WI38 (cell line): ENCODE measurements around the gene OR1E2.
"Not testable (repeated sequence)": the region's sequence is repeated elsewhere in the genome, so short reads cannot be mapped to it uniquely, and the experiment has no call there.

Experiments used
- H3K4me3 ChIP-seq: 2 replicates; pipeline ENCODE4 v1.5.1; 2011; ENCODE audit warnings: low read depth, mild to moderate bottlenecking, control low read depth, low read length
- TF ChIP-seq, protein P1 (sequence below): IDR thresholded peaks from 2 replicates; pipeline ENCODE4 v1.5.1; 2012; ENCODE audit warnings: low read depth, mild to moderate bottlenecking, control low read depth, low read length

OR1E2 gene

DNA sequence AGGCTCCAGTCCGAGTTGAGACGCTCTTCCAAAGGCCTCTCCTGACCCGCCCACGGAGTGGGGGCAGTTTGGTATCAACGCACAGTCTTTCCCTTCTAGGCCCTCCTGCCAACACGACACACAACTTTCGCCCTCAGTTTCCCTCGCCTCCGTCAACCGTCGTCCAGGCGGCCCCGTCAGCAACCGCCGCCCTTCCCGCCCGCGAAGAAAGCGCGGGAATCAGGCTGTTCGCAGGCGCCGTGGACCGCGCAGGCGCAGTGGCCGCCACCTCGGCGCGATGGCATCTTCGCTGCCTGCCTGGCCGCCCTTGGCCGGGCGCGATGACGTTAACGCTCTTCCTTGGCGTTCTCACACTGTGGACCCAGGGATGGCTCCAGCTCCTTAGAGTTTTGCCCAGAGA is 38.0 kb upstream of the OR1E2 start, which contains the start of gene SPATA22:
Gene SPATA22 (minus strand): TSS at position 221 of the 400 bp plus-strand sequence. CDS start 2,494 bp downstream, outside the sequence.
- TF ChIP-seq, protein P1, sequence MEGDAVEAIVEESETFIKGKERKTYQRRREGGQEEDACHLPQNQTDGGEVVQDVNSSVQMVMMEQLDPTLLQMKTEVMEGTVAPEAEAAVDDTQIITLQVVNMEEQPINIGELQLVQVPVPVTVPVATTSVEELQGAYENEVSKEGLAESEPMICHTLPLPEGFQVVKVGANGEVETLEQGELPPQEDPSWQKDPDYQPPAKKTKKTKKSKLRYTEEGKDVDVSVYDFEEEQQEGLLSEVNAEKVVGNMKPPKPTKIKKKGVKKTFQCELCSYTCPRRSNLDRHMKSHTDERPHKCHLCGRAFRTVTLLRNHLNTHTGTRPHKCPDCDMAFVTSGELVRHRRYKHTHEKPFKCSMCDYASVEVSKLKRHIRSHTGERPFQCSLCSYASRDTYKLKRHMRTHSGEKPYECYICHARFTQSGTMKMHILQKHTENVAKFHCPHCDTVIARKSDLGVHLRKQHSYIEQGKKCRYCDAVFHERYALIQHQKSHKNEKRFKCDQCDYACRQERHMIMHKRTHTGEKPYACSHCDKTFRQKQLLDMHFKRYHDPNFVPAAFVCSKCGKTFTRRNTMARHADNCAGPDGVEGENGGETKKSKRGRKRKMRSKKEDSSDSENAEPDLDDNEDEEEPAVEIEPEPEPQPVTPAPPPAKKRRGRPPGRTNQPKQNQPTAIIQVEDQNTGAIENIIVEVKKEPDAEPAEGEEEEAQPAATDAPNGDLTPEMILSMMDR, result no peak
- H3K4me3 ChIP-seq, result no peak within 1 kb of the TSS

DNA sequence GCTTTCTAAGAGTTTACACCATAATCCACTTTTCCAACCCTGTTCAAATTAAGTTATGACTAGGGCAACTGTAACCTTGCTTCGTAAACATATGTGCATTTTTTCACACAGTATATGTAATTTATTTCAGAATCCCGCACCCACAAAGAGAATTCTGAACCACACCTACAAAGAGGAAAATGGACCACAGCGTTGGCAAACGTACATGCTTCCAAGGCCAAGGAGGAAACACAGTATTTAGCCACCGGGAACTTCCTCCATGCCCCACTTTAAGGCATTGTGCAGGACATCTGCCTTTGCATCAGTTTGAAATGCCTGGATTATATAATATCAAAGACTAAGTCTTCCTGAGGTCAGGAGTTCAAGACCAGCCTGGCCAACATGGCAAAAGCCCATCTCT is 35.9 kb upstream of the OR1E2 start:
- TF ChIP-seq, protein P1, result no peak
- no peak overlapping the region for H3K4me3 ChIP-seq

DNA sequence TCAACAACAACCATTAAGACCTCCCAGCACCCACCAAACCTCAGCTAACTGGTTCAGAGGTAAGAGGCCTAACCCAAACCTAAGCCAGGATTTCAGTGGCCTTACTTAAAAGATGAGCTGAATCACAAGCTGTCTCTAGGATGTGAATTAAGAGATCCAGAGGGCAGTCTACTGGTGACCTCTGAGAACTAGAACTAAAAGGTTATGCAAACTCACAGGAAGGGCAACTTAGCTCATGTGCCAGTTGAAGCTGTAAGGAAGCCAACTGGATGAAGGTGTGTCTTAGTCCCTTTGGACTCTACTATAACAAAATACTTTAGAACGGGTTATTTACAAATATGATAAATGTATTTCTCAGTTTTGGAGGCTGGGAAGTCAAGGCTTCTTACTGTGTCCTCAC is 32.7 kb upstream of the OR1E2 start:
- not testable (repeated sequence) for H3K4me3 ChIP-seq

DNA sequence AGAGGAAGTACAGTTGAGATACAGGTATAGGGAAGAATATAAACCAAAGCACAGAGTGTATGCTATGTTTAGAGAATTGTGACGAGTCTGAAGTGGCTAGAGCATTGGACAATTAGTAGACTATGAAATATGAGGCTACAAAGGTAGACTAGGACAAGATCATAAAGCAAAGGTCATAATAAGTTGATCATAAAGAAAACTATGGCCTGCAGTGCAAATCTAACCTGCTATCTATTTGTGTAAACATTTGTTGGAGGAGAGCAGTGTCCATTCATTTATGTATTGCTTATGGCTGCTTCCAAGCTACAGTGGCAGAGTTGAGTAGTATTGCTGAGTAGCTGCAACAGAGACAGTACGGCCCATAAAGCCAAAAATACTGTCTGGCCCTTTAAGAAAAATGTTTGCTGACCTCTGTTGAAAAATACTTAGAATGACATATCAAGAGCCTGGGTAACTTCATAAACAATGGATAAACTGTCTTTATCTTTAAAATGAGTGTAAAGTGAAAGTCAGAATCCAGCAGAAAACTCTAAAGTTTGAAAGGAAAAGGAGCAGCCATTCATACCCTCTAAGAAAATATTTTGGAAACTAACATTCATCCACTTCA is 14.5 kb upstream of the OR1E2 start:
- H3K4me3 ChIP-seq, result no peak overlapping the region
- TF ChIP-seq, protein P1, result no peak

DNA sequence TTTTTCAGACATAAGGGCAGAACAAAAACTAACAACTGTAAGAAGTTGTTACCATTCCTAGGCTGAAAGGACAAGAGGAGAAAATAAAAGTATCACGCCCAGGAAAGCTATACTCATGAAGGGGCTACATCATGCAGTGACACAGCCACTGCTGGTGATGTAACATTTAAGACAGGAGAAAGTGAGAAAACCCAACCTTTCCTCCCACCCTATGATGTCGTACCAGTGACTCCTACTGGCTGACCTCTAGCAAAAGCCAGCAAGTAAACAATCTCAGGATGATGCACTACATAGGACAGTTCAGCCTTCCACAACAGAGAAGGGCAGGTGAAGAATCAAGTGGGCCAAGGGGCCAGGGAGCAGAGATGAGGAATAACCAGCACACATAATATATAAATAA is 14.0 kb upstream of the OR1E2 start:
- no peak overlapping the region for H3K4me3 ChIP-seq
- TF ChIP-seq, protein P1, result no peak

DNA sequence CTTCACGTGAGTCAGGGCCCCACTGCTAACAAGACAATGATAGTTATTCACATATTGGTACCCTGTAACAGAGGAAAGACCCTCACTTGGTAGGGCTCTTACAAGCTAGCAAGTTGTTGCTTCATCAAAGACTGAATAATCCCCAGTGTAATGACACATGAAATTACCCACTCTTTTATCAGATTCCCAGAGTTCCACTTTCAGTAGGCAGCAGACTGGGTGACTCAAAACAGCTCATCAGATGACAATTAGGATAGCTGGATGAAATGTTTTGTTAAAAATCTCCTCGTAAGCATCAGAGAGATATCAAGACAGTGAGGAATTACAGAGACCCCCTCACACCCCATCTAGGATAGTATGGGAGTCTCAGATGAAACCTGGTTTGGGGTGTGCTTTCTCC is 6.8 kb upstream of the OR1E2 start:
- no peak overlapping the region for H3K4me3 ChIP-seq
- TF ChIP-seq, protein P1, result no peak

DNA sequence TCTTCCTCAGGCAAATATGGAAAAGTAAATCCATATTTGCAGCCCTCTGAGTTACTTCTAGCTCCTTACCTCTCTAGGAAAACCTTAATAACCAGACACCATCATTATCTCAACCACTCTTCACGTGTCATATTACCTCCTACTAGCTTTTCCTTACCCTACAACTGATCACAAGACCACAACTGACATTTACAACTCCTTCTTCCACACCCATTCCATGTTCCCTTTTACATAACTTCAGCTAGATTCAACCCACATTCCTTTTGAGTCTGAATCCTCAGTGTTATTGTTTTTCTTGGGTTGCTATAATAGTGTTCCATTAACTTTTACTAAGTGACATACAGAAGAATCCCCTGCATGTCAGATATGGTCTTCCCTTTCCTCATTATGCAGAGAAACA is 4.7 kb upstream of the OR1E2 start:
- TF ChIP-seq, protein P1, result no peak
- H3K4me3 ChIP-seq, result no peak overlapping the region

DNA sequence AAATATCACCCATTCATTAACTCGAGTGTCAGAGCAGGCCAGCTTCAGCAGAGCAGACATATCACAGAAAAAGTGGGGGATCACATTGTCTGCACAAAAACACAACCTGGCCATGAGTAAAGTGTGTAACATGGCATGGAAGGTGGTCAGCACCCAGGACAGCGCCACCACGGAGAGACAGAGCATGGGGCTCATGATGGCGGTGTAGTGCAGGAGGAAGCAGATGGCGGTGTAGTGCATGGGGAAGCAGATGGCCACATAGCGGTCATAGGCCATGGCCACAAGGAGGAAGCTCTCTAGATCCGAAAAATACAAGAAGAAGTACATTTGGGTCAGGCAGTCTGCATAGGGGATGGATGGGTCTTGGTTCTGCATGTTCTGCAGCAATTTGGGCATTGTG is 426 bp downstream of the OR1E2 start:
- H3K4me3 ChIP-seq, result not testable (repeated sequence)
